HUES6 (cell line): ENCODE results near the gene TTLL7.
A peak's percentile ranks its signal among the peaks of the same experiment; 100 is the strongest.

Experiments used
- H3K27ac ChIP-seq: 2 replicates; pipeline ENCODE4 v1.7.0; 2013; ENCODE audit warnings: low read depth, mild to moderate bottlenecking, low read length, inconsistent platforms
- H3K27me3 ChIP-seq: 2 replicates; pipeline ENCODE4 v1.6.1; 2013; ENCODE audit warnings: low read length; ENCODE audit not compliant: control insufficient read depth, insufficient read depth
- H3K36me3 ChIP-seq: 2 replicates; pipeline ENCODE4 v1.6.1; 2013; ENCODE audit warnings: low read length; ENCODE audit not compliant: control insufficient read depth, insufficient read depth
- H3K4me1 ChIP-seq: 2 replicates; pipeline ENCODE4 v1.6.1; 2013; ENCODE audit warnings: low read length; ENCODE audit not compliant: control insufficient read depth, insufficient read depth
- H3K4me3 ChIP-seq: 2 replicates; pipeline ENCODE4 v1.5.1; 2013; ENCODE audit warnings: low read depth, low read length
- H3K9ac ChIP-seq: one replicate; pipeline ENCODE4 v1.6.1; 2013; ENCODE audit warnings: mild to moderate bottlenecking, low read length
- H3K9me3 ChIP-seq: 2 replicates; pipeline ENCODE4 v1.6.1; 2013; ENCODE audit warnings: low read depth, low read length; ENCODE audit not compliant: control insufficient read depth, insufficient read depth

TTLL7 gene

GRCh38 chr1:83864991-83865390 lies 133.9 kb downstream of the TTLL7 start:
- Histone ChIP-seq H3K27ac (no peak overlapping the region), H3K4me3 (no peak overlapping the region), H3K27me3 (peaks cover 8% of the 10 kb centered on the region; the same call in 1 of the 2 replicates), H3K9me3 (no peaks in the 10 kb centered on the region), H3K4me1 (no peaks in the 10 kb centered on the region; the same call in 1 of the 2 replicates), H3K9ac (no peak overlapping the region), H3K36me3 (no peaks in the 10 kb centered on the region)

DNA sequence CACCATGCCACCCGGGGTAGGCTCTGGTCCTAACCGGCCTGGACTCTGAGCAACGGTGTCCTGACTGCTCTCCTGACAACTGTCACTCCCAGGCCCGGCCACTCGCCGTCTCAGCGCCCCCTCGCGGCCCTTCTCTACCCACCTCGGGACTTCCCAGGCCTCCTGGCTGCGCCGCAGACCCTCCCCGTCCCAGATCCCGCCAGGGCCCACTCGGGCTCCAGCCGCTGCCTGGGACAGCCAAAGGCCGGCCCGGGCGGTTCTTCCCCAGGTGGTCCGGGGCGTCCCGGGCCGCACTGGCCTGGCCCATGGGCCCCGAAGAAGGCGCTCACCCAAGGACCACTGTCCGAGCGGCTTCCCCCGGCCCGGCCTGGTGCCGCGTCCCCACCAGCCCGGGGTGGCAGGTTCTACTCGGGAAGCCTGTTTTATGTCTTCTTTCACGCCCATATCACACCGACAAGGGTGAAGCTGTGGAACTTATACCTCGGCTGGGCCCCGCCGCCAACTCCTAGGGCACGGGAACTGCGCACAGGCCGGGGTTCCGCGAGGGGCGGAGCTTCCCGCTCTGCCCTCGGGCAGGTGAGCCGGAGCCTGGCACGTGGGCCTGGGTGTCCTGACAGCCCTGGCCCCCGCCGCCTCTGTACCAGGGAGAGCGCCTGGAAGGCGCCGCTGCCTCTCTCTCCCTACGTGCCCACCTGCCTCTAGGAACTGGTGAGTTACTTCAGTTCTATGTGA lies 138.3 kb downstream of the TTLL7 start:
- no peak overlapping the region for H3K27ac ChIP-seq
- no peaks in the 10 kb centered on the region; the same call in 1 of the 2 replicates for H3K4me1 ChIP-seq
- no peaks in the 10 kb centered on the region for H3K9me3 ChIP-seq
- no peak overlapping the region for H3K9ac ChIP-seq
- H3K36me3 ChIP-seq, result no peaks in the 10 kb centered on the region
- peak overlapping the region; percentile 57 for H3K4me3 ChIP-seq
- H3K27me3 ChIP-seq, result peaks cover 8% of the 10 kb centered on the region; the same call in 1 of the 2 replicates

GRCh38 chr1:83857716-83858115 lies 141.2 kb downstream of the TTLL7 start:
- Histone ChIP-seq H3K9me3 (no peaks in the 10 kb centered on the region), H3K4me3 (no peak overlapping the region), H3K27ac (no peak overlapping the region), H3K36me3 (no peaks in the 10 kb centered on the region), H3K9ac (no peak overlapping the region), H3K27me3 (peaks cover 8% of the 10 kb centered on the region; the same call in 1 of the 2 replicates), H3K4me1 (no peaks in the 10 kb centered on the region; the same call in 1 of the 2 replicates)

- Histone ChIP-seq H3K4me3 (no peak overlapping the region), H3K27ac (no peak overlapping the region), H3K4me1 (no peaks in the 10 kb centered on the region; the same call in 1 of the 2 replicates), H3K36me3 (no peaks in the 10 kb centered on the region), H3K27me3 (peaks cover 8% of the 10 kb centered on the region; the same call in 1 of the 2 replicates), H3K9ac (no peak overlapping the region), H3K9me3 (no peaks in the 10 kb centered on the region)
Observed at GRCh38 chr1:83857103-83857502, 141.8 kb downstream of the TTLL7 start.

- no peaks in the 10 kb centered on the region for H3K9me3 ChIP-seq
- no peak overlapping the region for H3K4me3 ChIP-seq
- no peaks in the 10 kb centered on the region for H3K36me3 ChIP-seq
- H3K27me3 ChIP-seq, result peaks cover 5% of the 10 kb centered on the region; the same call in 1 of the 2 replicates
- no peak overlapping the region for H3K27ac ChIP-seq
- H3K4me1 ChIP-seq, result no peaks in the 10 kb centered on the region; the same call in 1 of the 2 replicates
- no peak overlapping the region for H3K9ac ChIP-seq
Observed at GRCh38 chr1:83856381-83856780, 142.6 kb downstream of the TTLL7 start.

DNA sequence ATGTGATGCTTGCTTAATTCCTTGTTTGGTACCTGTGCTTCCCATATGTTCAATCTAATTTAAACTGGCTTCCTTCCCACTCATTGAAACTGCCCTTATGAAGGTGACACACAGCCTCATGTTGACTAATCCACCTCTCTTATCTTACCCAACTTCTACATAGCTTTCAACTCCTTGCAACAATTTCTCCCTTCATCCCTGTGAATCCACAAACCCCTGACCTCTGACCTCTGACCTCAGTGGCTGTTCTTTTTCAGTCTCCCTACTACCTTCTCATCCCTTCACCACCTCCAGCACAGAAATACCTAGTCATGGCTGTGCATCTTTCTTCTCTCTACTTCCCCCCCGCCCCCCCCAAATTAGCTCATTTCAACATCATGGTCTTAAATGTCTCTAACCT lies 144.5 kb downstream of the TTLL7 start:
- no peak overlapping the region for H3K4me3 ChIP-seq
- no peak overlapping the region for H3K9ac ChIP-seq
- no peaks in the 10 kb centered on the region for H3K27me3 ChIP-seq
- H3K36me3 ChIP-seq, result no peaks in the 10 kb centered on the region
- H3K4me1 ChIP-seq, result no peaks in the 10 kb centered on the region
- H3K9me3 ChIP-seq, result no peaks in the 10 kb centered on the region
- no peak overlapping the region for H3K27ac ChIP-seq

- Histone ChIP-seq H3K9ac (no peak overlapping the region), H3K27me3 (no peaks in the 10 kb centered on the region), H3K4me1 (no peaks in the 10 kb centered on the region), H3K9me3 (no peaks in the 10 kb centered on the region), H3K4me3 (no peak overlapping the region), H3K36me3 (no peaks in the 10 kb centered on the region), H3K27ac (no peak overlapping the region)
Observed at GRCh38 chr1:83850834-83851233, 148.1 kb downstream of the TTLL7 start.

- Histone ChIP-seq H3K9ac (no peak overlapping the region), H3K36me3 (no peaks in the 10 kb centered on the region), H3K9me3 (no peaks in the 10 kb centered on the region), H3K4me3 (no peak overlapping the region), H3K27me3 (no peaks in the 10 kb centered on the region), H3K4me1 (no peaks in the 10 kb centered on the region), H3K27ac (no peak overlapping the region)
Observed at GRCh38 chr1:83849191-83850061, 149.5 kb downstream of the TTLL7 start.

DNA sequence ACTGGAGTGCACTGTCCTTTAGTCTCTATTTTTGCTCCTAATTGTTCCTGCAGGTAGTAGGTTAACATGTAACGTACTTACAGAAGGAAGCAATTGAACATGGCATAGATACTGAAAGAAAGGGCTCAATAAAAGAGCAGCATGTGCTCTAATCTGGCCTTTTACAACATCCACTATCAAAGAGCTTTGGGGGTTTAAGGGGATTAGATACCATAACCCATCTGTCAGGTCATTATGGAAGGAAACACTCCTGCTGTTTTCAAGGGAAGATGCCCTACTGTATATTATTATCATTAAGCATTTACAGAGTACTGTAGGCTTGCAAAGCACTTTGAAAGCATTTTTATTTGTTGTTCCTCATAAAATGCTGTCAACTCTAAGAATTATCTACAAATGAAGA lies 152.8 kb downstream of the TTLL7 start:
- H3K9ac ChIP-seq, result no peak overlapping the region
- H3K27me3 ChIP-seq, result no peaks in the 10 kb centered on the region
- no peak overlapping the region for H3K4me3 ChIP-seq
- no peak overlapping the region for H3K27ac ChIP-seq
- H3K9me3 ChIP-seq, result no peaks in the 10 kb centered on the region
- H3K4me1 ChIP-seq, result no peaks in the 10 kb centered on the region
- no peaks in the 10 kb centered on the region for H3K36me3 ChIP-seq

GRCh38 chr1:83845437-83846071 lies 153.4 kb downstream of the TTLL7 start:
- H3K9me3 ChIP-seq, result no peaks in the 10 kb centered on the region
- H3K27ac ChIP-seq, result no peak overlapping the region
- no peak overlapping the region for H3K4me3 ChIP-seq
- H3K36me3 ChIP-seq, result no peaks in the 10 kb centered on the region
- H3K27me3 ChIP-seq, result no peaks in the 10 kb centered on the region
- H3K9ac ChIP-seq, result no peak overlapping the region
- H3K4me1 ChIP-seq, result no peaks in the 10 kb centered on the region
